ENCODE data around the gene SFMBT2. TPM values are rescaled to one million over a fixed set of nuclear protein-coding genes. Genes with fewer than 3 reads are reported as not detected.

The SFMBT2 gene
- total RNA-seq, 4 donors from 2014 or later, result 7.1 to 13.2 (median 9.0) TPM

- no peak overlapping the region for H3K27ac ChIP-seq
- H3K9me3 ChIP-seq, result no peaks in the 10 kb centered on the region
- no peaks in the 10 kb centered on the region for H3K27me3 ChIP-seq
- no peak for DNase-seq
- 74 to 79% methylated on average over 10 to 11 of the region's 11 CpGs for WGBS, 2 donors
- no peak overlapping the region for H3K4me3 ChIP-seq (replicated peaks in 1 of 3)
- intact Hi-C loops (cut with DNase I), result no loop called here
- H3K36me3 ChIP-seq, result no peaks in the 10 kb centered on the region
- no peak for TF ChIP-seq POLR2A (IDR thresholded peaks at IDR 0.05)
- TF ChIP-seq, protein P1, sequence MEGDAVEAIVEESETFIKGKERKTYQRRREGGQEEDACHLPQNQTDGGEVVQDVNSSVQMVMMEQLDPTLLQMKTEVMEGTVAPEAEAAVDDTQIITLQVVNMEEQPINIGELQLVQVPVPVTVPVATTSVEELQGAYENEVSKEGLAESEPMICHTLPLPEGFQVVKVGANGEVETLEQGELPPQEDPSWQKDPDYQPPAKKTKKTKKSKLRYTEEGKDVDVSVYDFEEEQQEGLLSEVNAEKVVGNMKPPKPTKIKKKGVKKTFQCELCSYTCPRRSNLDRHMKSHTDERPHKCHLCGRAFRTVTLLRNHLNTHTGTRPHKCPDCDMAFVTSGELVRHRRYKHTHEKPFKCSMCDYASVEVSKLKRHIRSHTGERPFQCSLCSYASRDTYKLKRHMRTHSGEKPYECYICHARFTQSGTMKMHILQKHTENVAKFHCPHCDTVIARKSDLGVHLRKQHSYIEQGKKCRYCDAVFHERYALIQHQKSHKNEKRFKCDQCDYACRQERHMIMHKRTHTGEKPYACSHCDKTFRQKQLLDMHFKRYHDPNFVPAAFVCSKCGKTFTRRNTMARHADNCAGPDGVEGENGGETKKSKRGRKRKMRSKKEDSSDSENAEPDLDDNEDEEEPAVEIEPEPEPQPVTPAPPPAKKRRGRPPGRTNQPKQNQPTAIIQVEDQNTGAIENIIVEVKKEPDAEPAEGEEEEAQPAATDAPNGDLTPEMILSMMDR (IDR thresholded peaks at IDR 0.05), result no peak
- no peaks in the 10 kb centered on the region for H3K4me1 ChIP-seq
Measured at GRCh38 chr10:7130191-7130911, 280.5 kb downstream of the SFMBT2 start.

- WGBS, 2 donors, result 76 to 82% methylated on average over 6 of the region's 6 CpGs
- TF ChIP-seq, protein P1 (IDR thresholded peaks at IDR 0.05), result no peak
- no peak for TF ChIP-seq POLR2A (IDR thresholded peaks at IDR 0.05)
- intact Hi-C loops (cut with DNase I), result no loop called here
- Histone ChIP-seq H3K4me3 (replicated peaks in 1 of 3) (no peak overlapping the region), H3K4me1 (peaks cover 0 to 5% of the 10 kb centered on the region in 2 donors), H3K9me3 (no peaks in the 10 kb centered on the region), H3K27me3 (no peaks in the 10 kb centered on the region), H3K36me3 (no peaks in the 10 kb centered on the region), H3K27ac (no peak overlapping the region)
- no peak for DNase-seq
Measured at GRCh38 chr10:7123774-7124173, 287.1 kb downstream of the SFMBT2 start.

DNA sequence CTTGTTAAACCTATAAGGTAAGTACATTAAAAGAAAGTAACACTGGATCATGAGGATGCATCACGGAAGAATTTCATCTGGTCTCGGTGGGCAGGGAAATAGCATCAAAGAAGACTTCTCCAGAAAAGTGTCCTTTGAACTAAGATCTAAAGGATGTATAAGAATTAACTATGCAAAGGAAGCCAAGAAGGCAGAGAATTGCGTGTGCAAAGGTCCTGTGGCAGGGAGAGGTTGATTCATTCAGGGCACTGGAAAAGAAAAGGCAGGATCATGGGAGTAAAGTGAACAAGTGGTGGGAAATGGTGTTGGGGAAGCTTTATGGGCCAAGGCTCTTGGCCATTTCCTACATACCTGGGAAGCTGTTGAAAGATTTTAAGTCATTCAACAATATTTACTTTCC is 288.3 kb downstream of the SFMBT2 start:
- H3K9me3 ChIP-seq, result no peaks in the 10 kb centered on the region
- H3K36me3 ChIP-seq, result no peaks in the 10 kb centered on the region
- no peak for TF ChIP-seq POLR2A (IDR thresholded peaks at IDR 0.05)
- TF ChIP-seq, protein P1 (IDR thresholded peaks at IDR 0.05), result no peak
- no peak overlapping the region for H3K27ac ChIP-seq
- H3K4me1 ChIP-seq, result peaks cover 0 to 5% of the 10 kb centered on the region in 2 donors
- H3K27me3 ChIP-seq, result no peaks in the 10 kb centered on the region
- intact Hi-C loops (cut with DNase I), result no loop called here
- H3K4me3 ChIP-seq (replicated peaks in 1 of 3), result no peak overlapping the region
- 95 to 96% methylated on average over 3 of the region's 3 CpGs for WGBS, 2 donors
- DNase-seq, result no peak

- H3K27me3 ChIP-seq, result no peaks in the 10 kb centered on the region
- 42 to 46% methylated on average over 10 of the region's 10 CpGs for WGBS, 2 donors
- peak; percentile 40 to 47 for DNase-seq
- H3K4me3 ChIP-seq (replicated peaks in 1 of 3), result no peak overlapping the region
- no peaks in the 10 kb centered on the region for H3K9me3 ChIP-seq
- TF ChIP-seq, protein P1 (IDR thresholded peaks at IDR 0.05), result peak in 5 of 6 experiments; percentile 5 to 59 (median 39)
- TF ChIP-seq POLR2A (IDR thresholded peaks at IDR 0.05), result no peak
- peaks cover 0 to 5% of the 10 kb centered on the region in 2 donors for H3K4me1 ChIP-seq
- no peaks in the 10 kb centered on the region for H3K36me3 ChIP-seq
- H3K27ac ChIP-seq, result no peak overlapping the region
- intact Hi-C loops (cut with DNase I), result no loop called here
Measured at GRCh38 chr10:7121154-7121797, 289.6 kb downstream of the SFMBT2 start.
